Ammon's horn (tissue), 1 donor: ENCODE measurements around the gene DECR2.
A peak's percentile ranks its signal among the peaks of the same experiment; 100 is the strongest.

ENCODE experiments used
- DNase-seq: peaks from one replicate; pipeline ENCODE4 v3.0.0-alpha.2; 2016; ENCODE audit warnings: low spot score

Gene DECR2

DNA sequence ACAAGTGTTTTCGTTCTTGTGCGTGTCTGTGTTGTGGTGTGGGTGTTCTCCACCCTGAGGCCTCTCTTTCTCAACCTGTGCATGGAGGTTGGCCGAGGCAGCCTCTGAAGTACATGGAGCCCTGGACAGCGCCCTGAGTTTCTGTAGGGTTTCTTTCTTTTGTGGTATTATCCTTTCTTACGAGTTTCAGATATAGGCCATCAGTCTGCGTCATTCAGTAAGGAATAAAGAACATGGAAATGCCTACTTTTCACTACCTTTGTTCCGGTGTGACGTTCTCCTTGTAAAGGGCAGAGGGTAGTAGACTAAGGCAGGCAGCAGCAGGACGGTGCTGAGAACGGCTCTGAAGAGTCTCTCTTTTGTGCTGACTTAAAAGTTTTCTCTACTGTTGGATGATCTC lies 42.3 kb downstream of the DECR2 start:
- no peak for DNase-seq

DNA sequence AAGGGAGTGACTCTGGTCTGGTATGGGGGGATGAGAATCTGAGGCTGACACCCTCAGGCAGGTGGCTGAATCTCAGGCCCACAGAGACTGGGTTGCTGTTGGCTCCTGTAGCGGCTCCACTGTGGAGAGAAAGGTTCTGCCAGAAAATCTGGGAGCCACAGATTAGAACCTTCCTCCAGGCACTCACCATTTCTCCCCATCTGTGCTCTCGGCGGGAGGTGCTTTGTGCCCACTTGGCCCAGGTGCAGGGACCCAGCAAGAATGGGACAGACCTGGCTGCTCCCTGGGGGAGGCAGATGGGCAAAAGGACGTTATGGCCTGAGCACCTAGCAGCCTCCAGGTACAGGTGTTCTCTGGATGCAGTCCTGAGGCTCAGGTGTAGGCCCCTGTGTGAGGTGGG lies 43.9 kb downstream of the DECR2 start:
- DNase-seq: no peak

DNA sequence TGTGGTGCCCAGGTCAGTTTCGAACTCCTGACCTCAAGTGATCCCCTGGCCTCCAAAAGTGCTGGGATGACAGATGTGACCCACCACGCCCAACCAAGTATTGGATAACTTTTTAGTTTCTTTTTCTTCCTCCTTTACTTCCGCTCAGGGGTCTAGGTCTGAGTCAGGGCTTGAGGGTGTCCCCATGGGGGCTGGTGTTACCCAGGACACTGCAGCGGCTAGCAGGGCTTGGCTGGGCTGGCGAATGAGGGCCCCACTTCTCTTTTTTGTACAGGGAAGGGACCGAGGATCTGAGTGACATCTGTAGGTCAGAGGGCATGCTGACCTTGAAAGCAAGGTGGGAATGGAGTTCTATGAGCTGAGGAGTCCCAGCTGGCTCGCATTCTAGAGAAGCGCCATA lies 48.7 kb downstream of the DECR2 start:
- DNase-seq: no peak

DNA sequence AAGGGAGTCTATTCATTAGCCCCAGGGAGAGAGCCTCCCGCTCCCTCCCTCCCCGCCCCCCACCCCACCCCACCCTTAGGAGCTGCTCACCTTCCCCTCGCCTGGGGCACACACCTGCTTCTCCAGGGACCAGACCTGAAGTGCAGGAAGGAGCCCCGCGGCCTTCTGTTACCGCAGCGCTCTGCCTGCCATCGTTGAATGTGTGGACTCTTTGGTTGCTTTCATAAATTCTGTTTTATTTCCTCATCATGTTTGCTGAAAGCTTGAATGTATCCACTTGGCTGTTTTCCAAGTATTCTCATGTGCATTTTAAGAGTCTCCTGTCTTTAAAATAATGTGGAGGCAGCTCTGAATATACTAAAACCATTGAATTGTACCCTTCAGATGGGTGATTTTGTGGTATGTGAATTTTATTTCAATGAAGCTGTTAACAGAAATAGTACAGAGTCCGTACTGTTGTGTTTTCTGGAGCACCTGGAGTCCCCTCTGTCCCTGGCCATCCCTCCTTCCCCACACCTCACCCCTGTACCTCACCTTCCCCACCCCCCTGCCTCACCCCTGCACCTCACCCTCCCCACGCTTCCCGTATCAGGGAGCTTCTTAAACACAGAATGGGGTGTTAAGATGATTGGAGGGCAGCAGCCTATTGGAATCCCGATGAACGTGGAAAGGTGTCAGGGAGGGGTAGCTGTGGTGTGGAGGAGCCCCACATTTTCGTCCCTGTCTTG lies 49.3 kb downstream of the DECR2 start:
- DNase-seq: no peak

DNA sequence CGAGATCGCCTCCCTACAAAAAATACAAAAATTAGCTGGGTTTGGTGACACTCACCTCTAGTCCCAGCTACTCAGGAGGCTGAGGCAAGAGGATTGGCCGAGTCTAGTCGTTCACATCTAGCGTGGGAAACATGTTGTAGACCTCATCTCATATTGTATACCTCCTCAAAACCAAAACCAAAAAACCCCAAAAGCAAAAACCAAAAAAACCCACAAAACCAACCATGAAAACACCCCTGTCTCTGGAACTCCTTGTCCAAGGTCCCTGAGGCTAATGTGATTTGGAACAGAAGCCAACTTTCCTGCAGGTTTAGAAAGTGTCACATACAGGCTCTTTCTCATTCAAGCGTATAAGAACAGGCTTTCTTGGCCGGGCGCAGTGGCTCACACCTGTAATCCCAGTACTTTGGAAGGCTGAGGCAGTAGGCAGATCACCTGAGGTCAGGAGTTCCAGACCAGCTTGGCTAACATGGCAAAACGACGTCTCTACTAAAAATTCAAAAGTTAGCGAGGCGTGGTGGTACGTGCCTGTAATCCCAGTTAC lies 52.8 kb downstream of the DECR2 start:
- DNase-seq: no peak

DNA sequence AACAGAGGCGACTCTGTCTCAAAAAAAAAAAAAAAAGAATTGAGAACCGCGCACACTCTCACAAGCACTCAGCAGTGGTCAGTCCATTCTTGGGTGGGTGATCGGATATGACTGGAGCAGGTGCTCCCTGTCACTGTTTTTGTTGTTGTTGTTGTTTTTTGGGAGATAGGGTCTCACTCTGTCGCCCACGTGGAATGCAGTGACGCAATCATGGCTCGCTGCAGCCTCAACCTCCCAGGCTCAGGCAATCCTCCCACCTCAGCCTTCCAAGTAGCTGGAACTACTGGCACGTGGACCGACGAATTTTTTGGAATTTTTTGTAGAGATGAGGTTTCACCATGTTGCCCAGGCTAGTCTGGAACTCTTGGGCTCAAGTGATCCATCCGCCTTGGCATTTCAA lies 53.8 kb downstream of the DECR2 start:
- no peak for DNase-seq

DNA sequence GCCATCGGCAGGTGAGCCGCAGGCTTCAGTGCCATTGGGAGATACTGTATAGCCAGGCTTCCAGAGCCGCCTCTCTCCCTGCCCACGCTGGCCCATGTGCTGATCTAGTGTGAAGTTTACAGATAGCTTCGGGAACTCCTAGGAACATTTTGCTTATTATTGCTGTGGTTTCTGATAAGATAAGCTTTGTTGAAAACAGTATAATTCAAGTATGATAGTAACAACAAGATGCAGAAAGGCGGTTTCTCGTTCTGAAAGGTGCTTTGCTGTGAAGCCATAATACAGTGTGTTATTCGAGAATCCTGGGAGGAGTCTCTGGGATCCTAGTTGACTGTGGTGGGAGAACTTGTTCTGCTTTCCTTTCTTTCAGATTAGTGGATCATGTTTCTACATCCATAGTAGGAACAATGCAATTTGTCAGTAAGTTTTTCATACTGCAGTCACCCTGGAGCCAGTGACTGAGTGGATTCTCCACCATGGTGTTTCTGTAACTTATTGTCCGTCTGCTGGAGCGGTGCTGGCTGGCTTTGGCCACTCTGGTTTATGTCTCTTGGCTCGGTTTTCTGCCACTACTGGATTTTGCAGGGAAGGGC lies 55.3 kb downstream of the DECR2 start:
- no peak for DNase-seq

DNA sequence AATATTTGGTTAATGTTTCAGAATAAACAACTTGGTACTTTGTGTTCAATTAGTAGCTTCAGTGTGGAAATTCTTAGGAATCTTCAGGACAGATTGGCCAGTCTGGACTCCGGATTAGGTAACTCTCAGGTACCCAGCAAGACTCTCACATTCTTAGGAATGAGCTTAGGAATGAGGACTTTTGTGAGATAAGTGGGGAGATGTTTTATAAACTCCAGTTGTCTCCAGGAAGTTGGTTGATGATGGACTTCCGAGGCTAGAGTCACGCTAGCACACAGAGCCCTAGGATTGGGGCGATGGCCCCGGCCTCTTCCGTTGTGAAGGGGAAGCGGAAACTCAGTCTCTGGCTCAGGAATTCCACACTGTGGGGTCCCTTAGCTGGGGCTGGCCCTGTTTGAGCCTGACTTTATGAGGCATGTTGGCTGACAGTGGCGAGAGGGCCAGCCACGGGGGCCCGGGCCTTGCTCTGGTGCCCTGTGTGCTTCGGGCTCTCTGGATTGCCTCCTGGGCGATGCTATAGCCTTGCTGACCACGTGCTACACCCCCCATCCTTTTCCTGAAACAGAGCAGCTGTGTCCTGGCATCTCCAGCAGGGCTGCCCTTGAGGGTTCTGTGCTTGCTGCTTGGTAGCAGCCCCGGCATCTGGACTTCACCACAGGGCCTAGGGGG lies 56.2 kb downstream of the DECR2 start:
- peak; percentile 81 for DNase-seq

DNA sequence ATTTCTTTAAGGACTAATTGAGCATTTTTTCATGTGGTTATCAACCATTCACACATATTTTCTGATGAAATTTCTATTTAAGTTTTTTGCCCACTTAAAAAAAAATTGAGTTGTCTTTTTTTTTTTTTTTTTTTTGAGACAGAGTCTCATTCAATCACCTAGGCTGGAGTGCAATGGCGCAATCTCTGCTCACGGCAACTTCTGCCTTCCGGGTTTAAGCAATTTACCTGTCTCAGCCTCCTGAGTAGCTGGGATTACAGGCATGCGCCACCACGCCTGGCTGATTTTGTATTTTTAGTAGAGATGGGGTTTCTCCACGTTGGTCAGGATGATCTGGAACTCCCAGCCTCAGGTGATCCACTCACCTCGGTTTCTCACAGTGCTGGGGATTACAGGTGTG lies 58.1 kb downstream of the DECR2 start:
- DNase-seq: no peak

DNA sequence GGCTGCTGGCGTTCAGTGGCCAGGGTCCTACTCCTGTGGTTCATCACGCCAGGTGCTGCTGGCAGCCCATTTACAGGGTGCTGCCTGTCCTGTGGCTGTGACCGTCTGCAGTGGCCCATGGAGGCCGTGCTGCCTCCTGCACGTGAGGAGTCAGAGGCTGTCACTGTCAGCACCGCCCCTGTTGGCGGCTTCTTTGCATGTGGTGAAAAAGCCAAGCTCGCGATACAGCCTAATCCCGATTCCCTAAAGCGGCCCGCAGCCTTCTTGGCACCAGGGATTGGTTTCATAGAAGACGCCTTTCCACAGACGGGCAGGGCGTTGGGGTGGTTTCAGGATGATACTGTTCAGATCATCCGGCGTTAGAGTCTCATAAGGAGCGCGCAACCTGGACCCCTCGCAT lies 59.1 kb downstream of the DECR2 start:
- no peak for DNase-seq
